Thoracic aorta (tissue), 2 donors: ENCODE results near the gene TRIM39. TPM values are rescaled to one million over a fixed set of nuclear protein-coding genes. Genes with fewer than 3 reads are reported as not detected.

ENCODE experiments used
- ATAC-seq: fragments of 150-250 bp; one replicate; pipeline ENCODE4 v1.8.0; 2017; ENCODE audit warnings: low read depth; ENCODE audit not compliant: insufficient number of reproducible peaks, low FRiP score
- DNase-seq: peaks from one replicate; pipeline ENCODE4 v3.0.0-alpha.2; 2020; ENCODE audit warnings: low spot score
- H3K27ac ChIP-seq, 2 donors: fragments of 200-600 bp; sonication (generic); 1 replicate in 1 of 2; 2 replicates in 1 of 2; pipeline ENCODE4 v1.5.1; 2016; ENCODE audit warnings: mild to moderate bottlenecking in 2 of 2, moderate library complexity in 2 of 2
- H3K27me3 ChIP-seq: fragments of 200-600 bp; sonication (generic); replicated peaks from 2 replicates; pipeline ENCODE4 v1.6.0; 2016; ENCODE audit warnings: mild to moderate bottlenecking; ENCODE audit not compliant: insufficient read depth
- H3K36me3 ChIP-seq: fragments of 200-600 bp; sonication (generic); one replicate; pipeline ENCODE4 v1.5.1; 2016
- H3K4me1 ChIP-seq, 2 donors: fragments of 200-600 bp; sonication (generic); 1 replicate in 1 of 2; 2 replicates in 1 of 2; pipeline versions ENCODE4 v1.5.1 to v1.6.0; 2016; ENCODE audit warnings: low read depth in 2 of 2, mild to moderate bottlenecking in 1 of 2; ENCODE audit not compliant: control insufficient read depth in 1 of 2
- H3K4me3 ChIP-seq: fragments of 200-600 bp; sonication (generic); 2 replicates; pipeline ENCODE4 v1.5.1; 2016; ENCODE audit warnings: mild to moderate bottlenecking
- H3K9me3 ChIP-seq: fragments of 200-600 bp; sonication (generic); 2 replicates; pipeline ENCODE4 v1.5.1; 2016
- CTCF ChIP-seq: fragments of 200-600 bp; sonication (generic); IDR thresholded peaks from one replicate; pipeline ENCODE4 v1.5.1; 2019; ENCODE audit warnings: antibody characterized with exemption
- total RNA-seq, 2 donors: library from RNA; depleted of rRNA; stranded (reverse); fragments of >200 nt; gene quantifications; one replicate each; pipeline versions ENCODE4 v1.1.0 to v1.2.3, GENCODE V29; 2016

Gene TRIM39
- total RNA-seq, 2 donors from 2014 or later = 11.0 to 30.9 TPM

- peaks cover 25% of the 10 kb centered on the region for H3K36me3 ChIP-seq
- H3K4me3 ChIP-seq = no peak overlapping the region
- H3K9me3 ChIP-seq = no peaks in the 10 kb centered on the region
- no peaks in the 10 kb centered on the region for H3K27me3 ChIP-seq
- DNase-seq (no peak), ATAC-seq (no peak)
- H3K27ac ChIP-seq = no peak overlapping the region
- no peaks in the 10 kb centered on the region for H3K4me1 ChIP-seq
- no peak for TF ChIP-seq CTCF
Observed at GRCh38 chr6:30295837-30296236, 30.9 kb upstream of the TRIM39 start.

- H3K27me3 ChIP-seq = no peaks in the 10 kb centered on the region
- ATAC-seq = no peak
- no peaks in the 10 kb centered on the region for H3K9me3 ChIP-seq
- TF ChIP-seq CTCF = no peak
- H3K4me1 ChIP-seq = no peaks in the 10 kb centered on the region
- DNase-seq = no peak
- no peaks in the 10 kb centered on the region for H3K36me3 ChIP-seq
- no peak overlapping the region for H3K27ac ChIP-seq
- no peak overlapping the region for H3K4me3 ChIP-seq
Observed at GRCh38 chr6:30304002-30304401, 22.7 kb upstream of the TRIM39 start.

GRCh38 chr6:30311101-30311500, 15.6 kb upstream of the TRIM39 start:
- DNase-seq (no peak), ATAC-seq (no peak)
- H3K9me3 ChIP-seq = no peaks in the 10 kb centered on the region
- no peak for TF ChIP-seq CTCF
- no peak overlapping the region for H3K27ac ChIP-seq
- H3K27me3 ChIP-seq = no peaks in the 10 kb centered on the region
- no peak overlapping the region for H3K4me3 ChIP-seq
- no peaks in the 10 kb centered on the region for H3K4me1 ChIP-seq
- H3K36me3 ChIP-seq = no peaks in the 10 kb centered on the region

DNA sequence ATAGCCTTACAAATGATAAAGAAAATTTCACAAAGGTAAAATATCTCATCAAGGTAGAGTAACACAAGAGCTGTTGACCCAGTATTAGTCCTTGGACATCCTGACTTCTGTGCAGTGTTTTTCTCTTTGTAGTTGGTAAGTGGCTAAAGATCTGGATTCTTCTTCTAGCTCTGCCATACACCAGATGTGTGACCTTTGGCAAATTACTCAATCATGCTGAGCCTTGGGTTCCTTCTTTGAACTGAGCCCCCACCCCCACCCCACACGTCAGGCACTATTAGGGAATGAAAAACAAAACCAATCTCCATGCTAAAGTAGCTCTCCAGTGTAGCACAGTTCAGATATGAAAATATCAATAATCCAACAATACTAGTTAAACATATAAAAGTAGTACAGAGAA, 15.1 kb upstream of the TRIM39 start:
- H3K9me3 ChIP-seq = no peaks in the 10 kb centered on the region
- H3K27ac ChIP-seq = no peak overlapping the region
- no peak for TF ChIP-seq CTCF
- H3K36me3 ChIP-seq = no peaks in the 10 kb centered on the region
- ATAC-seq = no peak
- no peaks in the 10 kb centered on the region for H3K4me1 ChIP-seq
- DNase-seq = no peak
- no peak overlapping the region for H3K4me3 ChIP-seq
- no peaks in the 10 kb centered on the region for H3K27me3 ChIP-seq

- no peak for TF ChIP-seq CTCF
- Histone ChIP-seq H3K4me1 (no peaks in the 10 kb centered on the region), H3K36me3 (no peaks in the 10 kb centered on the region), H3K9me3 (no peaks in the 10 kb centered on the region), H3K27ac (no peak overlapping the region), H3K4me3 (no peak overlapping the region), H3K27me3 (no peaks in the 10 kb centered on the region)
- no peak for ATAC-seq
- no peak for DNase-seq
Observed at GRCh38 chr6:30312266-30312665, 14.5 kb upstream of the TRIM39 start.
